CD14-positive monocyte (primary cell): ENCODE results near the gene KCNT2. TPM values are rescaled to one million over a fixed set of nuclear protein-coding genes. Genes with fewer than 3 reads are reported as not detected.

Experiments
- DNase-seq, 3 donors: peaks; one replicate each; pipeline ENCODE4 v3.0.0-alpha.2; 2011 to 2022
- H2AFZ ChIP-seq: 2 replicates; pipeline ENCODE4 v1.6.0; 2012; ENCODE audit warnings: mild to moderate bottlenecking, low read depth, low read length, inconsistent platforms; ENCODE audit not compliant: insufficient read depth, poor library complexity, severe bottlenecking
- H3K27ac ChIP-seq, 2 donors: 1 replicate in 1 of 2; 2 replicates in 1 of 2; pipeline ENCODE4 v1.5.1; 2012 to 2013; ENCODE audit warnings: low read length in 2 of 2, control low read depth in 1 of 2, inconsistent platforms in 1 of 2, low read depth in 1 of 2, mild to moderate bottlenecking in 1 of 2
- H3K27me3 ChIP-seq, 2 donors: one replicate each; pipeline versions ENCODE4 v1.6.0 to v1.6.1; 2011 to 2013; ENCODE audit warnings: low read length in 2 of 2; ENCODE audit not compliant: control insufficient read depth in 2 of 2, insufficient read depth in 2 of 2
- H3K36me3 ChIP-seq, 2 donors: replicated peaks in 1 of 2; 1 replicate in 1 of 2; 2 replicates in 1 of 2; pipeline versions ENCODE4 v1.5.1 to v1.6.1; 2012 to 2013; ENCODE audit warnings: low read length in 2 of 2, control low read depth in 1 of 2, inconsistent platforms in 1 of 2, mild to moderate bottlenecking in 1 of 2; ENCODE audit not compliant: insufficient read depth in 2 of 2, control insufficient read depth in 1 of 2
- H3K4me1 ChIP-seq, 2 donors: 1 replicate in 1 of 2; 2 replicates in 1 of 2; pipeline versions ENCODE4 v1.5.1 to v1.6.1; 2012 to 2013; ENCODE audit warnings: low read length in 2 of 2, control low read depth in 1 of 2, inconsistent platforms in 1 of 2, mild to moderate bottlenecking in 1 of 2, moderate library complexity in 1 of 2; ENCODE audit not compliant: insufficient read depth in 2 of 2, control insufficient read depth in 1 of 2
- H3K4me2 ChIP-seq: replicated peaks from 2 replicates; pipeline ENCODE3; 2012; ENCODE audit warnings: low read length, moderate library complexity, mild to moderate bottlenecking; ENCODE audit not compliant: poor library complexity, severe bottlenecking; ENCODE audit errors: extremely low read depth
- H3K4me3 ChIP-seq, 3 experiments: fragments of 200-600 bp in 1 of 3; sonication (generic) in 1 of 3; replicated peaks in 1 of 3; 1 replicate in 2 of 3; 2 replicates in 1 of 3; pipeline ENCODE4 v1.5.1; 2011 to 2013; ENCODE audit warnings: low read length in 3 of 3, mild to moderate bottlenecking in 3 of 3, control low read depth in 2 of 3, low read depth in 2 of 3, inconsistent platforms in 1 of 3, moderate library complexity in 1 of 3
- H3K79me2 ChIP-seq: 2 replicates; pipeline ENCODE4 v1.6.0; 2012; ENCODE audit warnings: mild to moderate bottlenecking, control low read depth, inconsistent platforms, low read length, moderate library complexity; ENCODE audit not compliant: insufficient read depth
- H3K9ac ChIP-seq: 2 replicates; pipeline ENCODE4 v1.6.0; 2017; ENCODE audit warnings: low read length, mild to moderate bottlenecking; ENCODE audit not compliant: insufficient read depth, poor library complexity, severe bottlenecking
- H3K9me3 ChIP-seq, 2 donors: replicated peaks in 1 of 2; 1 replicate in 1 of 2; 2 replicates in 1 of 2; pipeline versions ENCODE4 v1.5.1 to v1.6.1; 2012 to 2013; ENCODE audit warnings: low read length in 2 of 2, control low read depth in 1 of 2; ENCODE audit not compliant: control insufficient read depth in 1 of 2, insufficient read depth in 1 of 2
- H4K20me1 ChIP-seq: 2 replicates; pipeline ENCODE4 v1.6.0; 2012; ENCODE audit warnings: mild to moderate bottlenecking, low read length, control low read depth, moderate library complexity; ENCODE audit not compliant: insufficient read depth
- H3K27ac Mint-ChIP-seq, 7 donors: one replicate each; pipeline ENCODE4 v1.8.0; 2020; ENCODE audit warnings: mild to moderate bottlenecking in 7 of 7, mixed read lengths in 7 of 7, moderate library complexity in 6 of 7, inconsistent platforms in 2 of 7
- H3K27me3 Mint-ChIP-seq, 3 donors: one replicate each; pipeline ENCODE4 v1.8.0; 2021 to 2022; ENCODE audit warnings: low read depth in 3 of 3, mild to moderate bottlenecking in 3 of 3, mixed read lengths in 3 of 3, moderate library complexity in 3 of 3, inconsistent platforms in 1 of 3
- H3K36me3 Mint-ChIP-seq, 2 donors: one replicate each; pipeline ENCODE4 v1.8.0; 2020; ENCODE audit warnings: mixed read lengths in 2 of 2, inconsistent platforms in 1 of 2, mild to moderate bottlenecking in 1 of 2
- H3K4me1 Mint-ChIP-seq: one replicate; pipeline ENCODE4 v1.8.0; 2020; ENCODE audit warnings: mild to moderate bottlenecking, mixed read lengths
- H3K4me3 Mint-ChIP-seq, 2 donors: one replicate each; pipeline ENCODE4 v1.8.0; 2020; ENCODE audit warnings: mild to moderate bottlenecking in 2 of 2, mixed read lengths in 2 of 2, moderate library complexity in 1 of 2
- H3K9me3 Mint-ChIP-seq, 7 donors: one replicate each; pipeline ENCODE4 v1.8.0; 2020 to 2022; ENCODE audit warnings: mixed read lengths in 7 of 7, mild to moderate bottlenecking in 6 of 7, moderate library complexity in 6 of 7, inconsistent platforms in 2 of 7
- CTCF ChIP-seq: fragments of 200-600 bp; IDR thresholded peaks from one replicate; pipeline ENCODE4 v1.8.0; 2022; ENCODE audit warnings: antibody characterized with exemption, mild to moderate bottlenecking
- WGBS: methylation state at CpG from one replicate; pipeline ENCODE4 v1.1.5; 2013; ENCODE audit warnings: missing lambda C conversion rate; ENCODE audit not compliant: insufficient coverage; 5-methylcytosine and 5-hydroxymethylcytosine counted together
- intact Hi-C, 2 donors: fragments of 100-400 bp; cut with micrococcal nuclease; formaldehyde crosslinking; loops; one replicate each; pipeline versions ENCODE4 v1.15.0 to v1.15.1; 2023
- polyA plus RNA-seq, 3 donors: library from polyadenylated mRNA; depleted of rRNA in 1 of 3; unstranded in 2 of 3; stranded (reverse) in 1 of 3; fragments of 300-500 nt in 2 of 3; fragments of >200 nt in 1 of 3; fragmentation: Illumina TruSeq in 2 of 3; gene quantifications; 1 replicate in 2 of 3; 2 replicates in 1 of 3; pipeline ENCODE4 v1.2.3, GENCODE V29; 2012 to 2021

KCNT2 gene
- polyA plus RNA-seq, 3 donors = not detected

GRCh38 chr1:196502437-196502836 is 105.8 kb downstream of the KCNT2 start:
- no peak for TF ChIP-seq CTCF

GRCh38 chr1:196501760-196502428 is 106.3 kb downstream of the KCNT2 start:
- H4K20me1 ChIP-seq = no peaks in the 10 kb centered on the region
- H3K9me3 ChIP-seq = no peaks in the 10 kb centered on the region
- Mint-ChIP-seq H3K4me1 (no peaks in the 10 kb centered on the region), H3K27me3 (peaks cover 0 to 4% (median 2%) of the 10 kb centered on the region in 3 donors), H3K4me3 (no peak overlapping the region), H3K27ac (no peak overlapping the region), H3K36me3 (no peaks in the 10 kb centered on the region), H3K9me3 (peaks cover 0 to 1% (median 0%) of the 10 kb centered on the region in 7 donors)
- no peaks in the 10 kb centered on the region for H3K27me3 ChIP-seq
- no peaks in the 10 kb centered on the region for H3K79me2 ChIP-seq
- no peak overlapping the region for H2AFZ ChIP-seq
- no peak for TF ChIP-seq CTCF
- H3K4me2 ChIP-seq = no peak overlapping the region
- DNase-seq = no peak
- no peak overlapping the region for H3K4me3 ChIP-seq
- H3K4me1 ChIP-seq = no peaks in the 10 kb centered on the region
- intact Hi-C loops = no loop called here
- H3K9ac ChIP-seq = no peak overlapping the region
- 95% methylated on average over 6 of the region's 8 CpGs for WGBS
- no peaks in the 10 kb centered on the region for H3K36me3 ChIP-seq
- H3K27ac ChIP-seq = no peak overlapping the region

More at GRCh38 chr1:196502437-196502836, 105.8 kb downstream of the KCNT2 start:
- H3K27me3 Mint-ChIP-seq = peaks cover 0 to 4% (median 2%) of the 10 kb centered on the region in 3 donors
- no peak for DNase-seq
- H3K9me3 Mint-ChIP-seq = peaks cover 0 to 1% (median 0%) of the 10 kb centered on the region in 7 donors
- H3K4me3 Mint-ChIP-seq = no peak overlapping the region
- Histone ChIP-seq H4K20me1 (no peaks in the 10 kb centered on the region), H3K27ac (no peak overlapping the region), H3K9me3 (no peaks in the 10 kb centered on the region), H3K9ac (no peak overlapping the region), H3K79me2 (no peaks in the 10 kb centered on the region), H3K4me3 (no peak overlapping the region), H3K36me3 (no peaks in the 10 kb centered on the region), H3K4me2 (no peak overlapping the region), H3K27me3 (no peaks in the 10 kb centered on the region), H2AFZ (no peak overlapping the region), H3K4me1 (no peaks in the 10 kb centered on the region)
- no peak overlapping the region for H3K27ac Mint-ChIP-seq
- intact Hi-C loops = no loop called here
- no CpG with 5 or more reads among the region's 2 CpGs for WGBS
- H3K36me3 Mint-ChIP-seq = no peaks in the 10 kb centered on the region
- no peaks in the 10 kb centered on the region for H3K4me1 Mint-ChIP-seq
